WTC11 (cell line): ENCODE results near the gene IQGAP3. TPM values are rescaled to one million over a fixed set of nuclear protein-coding genes. Genes with fewer than 3 reads are reported as not detected.

Experiments
- ATAC-seq: fragments of 200-7000 bp; cut with Tn5 transposase; 2 replicates; pipeline ENCODE4 v1.10.0; 2021; ENCODE audit warnings: mild to moderate bottlenecking, moderate library complexity
- CTCF ChIA-PET: fragments of 300-600 bp; sonication (Branson Sonifier 250); formaldehyde crosslinking; loops from one replicate; lab custom pipeline; 2021; ENCODE audit warnings: antibody characterized with exemption; lab: Charles Lee
- POLR2A ChIA-PET: fragments of 350-600 bp; sonication (Branson Sonifier 250); formaldehyde crosslinking; loops from one replicate; lab custom pipeline; 2021; ENCODE audit warnings: antibody characterized with exemption; lab: Charles Lee
- DNase-seq: peaks from one replicate; pipeline ENCODE4 v3.0.0; 2021; ENCODE audit warnings: low spot score
- H3K27ac Mint-ChIP-seq: 2 replicates; pipeline ENCODE4 v1.8.0; 2021; ENCODE audit warnings: mixed read lengths
- H3K27me3 Mint-ChIP-seq: 2 replicates; pipeline ENCODE4 v1.8.0; 2021; ENCODE audit warnings: low read depth, mild to moderate bottlenecking, moderate library complexity, mixed read lengths
- H3K36me3 Mint-ChIP-seq: 2 replicates; pipeline ENCODE4 v1.8.0; 2021; ENCODE audit warnings: mixed read lengths
- H3K4me1 Mint-ChIP-seq: 2 replicates; pipeline ENCODE4 v1.8.0; 2022; ENCODE audit warnings: mixed read lengths
- H3K4me3 Mint-ChIP-seq: 2 replicates; pipeline ENCODE4 v1.8.0; 2021; ENCODE audit warnings: mild to moderate bottlenecking, moderate library complexity, mixed read lengths
- H3K9me3 Mint-ChIP-seq: 2 replicates; pipeline ENCODE4 v1.8.0; 2021; ENCODE audit warnings: mixed read lengths
- E2F1 ChIP-seq: sonication (generic); formaldehyde crosslinking; IDR thresholded peaks from 2 replicates; pipeline ENCODE4 v1.8.0; 2022; ENCODE audit warnings: mild to moderate bottlenecking, missing genetic modification reagents
- E2F4 ChIP-seq: sonication (generic); formaldehyde crosslinking; IDR thresholded peaks from 2 replicates; pipeline ENCODE4 v1.8.1; 2022; ENCODE audit warnings: low read depth, mild to moderate bottlenecking, moderate library complexity, missing genetic modification reagents, borderline replicate concordance
- E2F5 ChIP-seq: sonication (generic); formaldehyde crosslinking; IDR thresholded peaks from 2 replicates; pipeline ENCODE4 v1.8.1; 2022; ENCODE audit warnings: mild to moderate bottlenecking, moderate library complexity, missing genetic modification reagents
- ESRRA ChIP-seq: sonication (generic); formaldehyde crosslinking; IDR thresholded peaks from 2 replicates; pipeline ENCODE4 v1.8.1; 2022; ENCODE audit warnings: mild to moderate bottlenecking, missing genetic modification reagents, borderline replicate concordance
- ETV6 ChIP-seq: sonication (generic); formaldehyde crosslinking; IDR thresholded peaks from 2 replicates; pipeline ENCODE4 v1.8.1; 2022; ENCODE audit warnings: mild to moderate bottlenecking, missing genetic modification reagents
- FOXP1 ChIP-seq: sonication (generic); formaldehyde crosslinking; IDR thresholded peaks from 2 replicates; pipeline ENCODE4 v1.8.0; 2022; ENCODE audit warnings: missing genetic modification reagents, mild to moderate bottlenecking, moderate library complexity, borderline replicate concordance
- GRHL2 ChIP-seq: fragments of 250-450 bp; sonication (Bioruptor Pico); IDR thresholded peaks from 2 replicates; pipeline ENCODE4 v1.8.0; 2022; ENCODE audit warnings: mild to moderate bottlenecking, moderate library complexity; ENCODE audit not compliant: insufficient replicate concordance, severe bottlenecking
- JUN ChIP-seq: sonication (generic); formaldehyde crosslinking; IDR thresholded peaks from 2 replicates; pipeline ENCODE4 v1.8.0; 2023; ENCODE audit warnings: mild to moderate bottlenecking, missing genetic modification reagents
- PRRX2 ChIP-seq: fragments of 250-450 bp; sonication (Bioruptor Pico); IDR thresholded peaks from 2 replicates; pipeline ENCODE4 v1.8.0; 2021; ENCODE audit warnings: mild to moderate bottlenecking
- TEAD4 ChIP-seq: sonication (generic); formaldehyde crosslinking; IDR thresholded peaks from 2 replicates; pipeline ENCODE4 v1.8.0; 2022; ENCODE audit warnings: mild to moderate bottlenecking, missing genetic modification reagents
- ZNF138 ChIP-seq: sonication (generic); formaldehyde crosslinking; conservative IDR thresholded peaks from 2 replicates; pipeline ENCODE4 v1.8.1; 2022; ENCODE audit warnings: mild to moderate bottlenecking, moderate library complexity, missing genetic modification reagents
- ZNF219 ChIP-seq: sonication (generic); formaldehyde crosslinking; IDR thresholded peaks from 2 replicates; pipeline ENCODE4 v1.8.0; 2023; ENCODE audit warnings: missing genetic modification reagents, mild to moderate bottlenecking, borderline replicate concordance
- ZNF671 ChIP-seq: fragments of 250-450 bp; sonication (Bioruptor Pico); IDR thresholded peaks from 2 replicates; pipeline ENCODE4 v1.8.0; 2021; ENCODE audit warnings: mild to moderate bottlenecking
- total RNA-seq: library from RNA; stranded (reverse); gene quantifications from 3 replicates; pipeline ENCODE4 v1.2.3, GENCODE V29; 2021
- TF ChIP-seq, protein P1 (sequence below): fragments of 250-450 bp; sonication (Bioruptor Pico); IDR thresholded peaks from 2 replicates; pipeline ENCODE4 v1.9.0; 2021; ENCODE audit warnings: mild to moderate bottlenecking
- TF ChIP-seq, protein P2 (sequence below): sonication (generic); formaldehyde crosslinking; IDR thresholded peaks from 2 replicates; pipeline ENCODE4 v1.8.0; 2023; ENCODE audit warnings: missing genetic modification reagents, mild to moderate bottlenecking, borderline replicate concordance
- TF ChIP-seq, protein P3 (sequence below): sonication (generic); formaldehyde crosslinking; IDR thresholded peaks from 2 replicates; pipeline ENCODE4 v1.8.0; 2022; ENCODE audit warnings: mild to moderate bottlenecking, missing genetic modification reagents

The IQGAP3 gene
- total RNA-seq, 1 experiment from 2014 or later = 33.3 TPM

- no peaks in the 10 kb centered on the region for H3K9me3 Mint-ChIP-seq
- ChIA-PET CTCF (interaction anchor here (1.4 to 2.5 kb wide), 4 partner anchors 8 to 159 kb away, joined by 4 to 10 read pairs (median 6); partner anchors contain the start of gene CRABP2), POLR2A (no interaction called here)
- no peak overlapping the region for H3K4me3 Mint-ChIP-seq
- no peak for ATAC-seq
- peaks cover 38% of the 10 kb centered on the region for H3K27me3 Mint-ChIP-seq
- H3K36me3 Mint-ChIP-seq = no peaks in the 10 kb centered on the region
- DNase-seq = no peak
- H3K27ac Mint-ChIP-seq = no peak overlapping the region
- TF ChIP-seq ZNF671 (CRISPR knock-in tag) (no peak), JUN (no peak), PRRX2 (CRISPR knock-in tag) (no peak)
- TF ChIP-seq, protein P1, sequence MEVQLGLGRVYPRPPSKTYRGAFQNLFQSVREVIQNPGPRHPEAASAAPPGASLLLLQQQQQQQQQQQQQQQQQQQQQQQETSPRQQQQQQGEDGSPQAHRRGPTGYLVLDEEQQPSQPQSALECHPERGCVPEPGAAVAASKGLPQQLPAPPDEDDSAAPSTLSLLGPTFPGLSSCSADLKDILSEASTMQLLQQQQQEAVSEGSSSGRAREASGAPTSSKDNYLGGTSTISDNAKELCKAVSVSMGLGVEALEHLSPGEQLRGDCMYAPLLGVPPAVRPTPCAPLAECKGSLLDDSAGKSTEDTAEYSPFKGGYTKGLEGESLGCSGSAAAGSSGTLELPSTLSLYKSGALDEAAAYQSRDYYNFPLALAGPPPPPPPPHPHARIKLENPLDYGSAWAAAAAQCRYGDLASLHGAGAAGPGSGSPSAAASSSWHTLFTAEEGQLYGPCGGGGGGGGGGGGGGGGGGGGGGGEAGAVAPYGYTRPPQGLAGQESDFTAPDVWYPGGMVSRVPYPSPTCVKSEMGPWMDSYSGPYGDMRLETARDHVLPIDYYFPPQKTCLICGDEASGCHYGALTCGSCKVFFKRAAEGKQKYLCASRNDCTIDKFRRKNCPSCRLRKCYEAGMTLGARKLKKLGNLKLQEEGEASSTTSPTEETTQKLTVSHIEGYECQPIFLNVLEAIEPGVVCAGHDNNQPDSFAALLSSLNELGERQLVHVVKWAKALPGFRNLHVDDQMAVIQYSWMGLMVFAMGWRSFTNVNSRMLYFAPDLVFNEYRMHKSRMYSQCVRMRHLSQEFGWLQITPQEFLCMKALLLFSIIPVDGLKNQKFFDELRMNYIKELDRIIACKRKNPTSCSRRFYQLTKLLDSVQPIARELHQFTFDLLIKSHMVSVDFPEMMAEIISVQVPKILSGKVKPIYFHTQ = no peak
- peaks cover 11% of the 10 kb centered on the region for H3K4me1 Mint-ChIP-seq
Observed at GRCh38 chr1:156616463-156616862, 44.1 kb upstream of the IQGAP3 start.

DNA sequence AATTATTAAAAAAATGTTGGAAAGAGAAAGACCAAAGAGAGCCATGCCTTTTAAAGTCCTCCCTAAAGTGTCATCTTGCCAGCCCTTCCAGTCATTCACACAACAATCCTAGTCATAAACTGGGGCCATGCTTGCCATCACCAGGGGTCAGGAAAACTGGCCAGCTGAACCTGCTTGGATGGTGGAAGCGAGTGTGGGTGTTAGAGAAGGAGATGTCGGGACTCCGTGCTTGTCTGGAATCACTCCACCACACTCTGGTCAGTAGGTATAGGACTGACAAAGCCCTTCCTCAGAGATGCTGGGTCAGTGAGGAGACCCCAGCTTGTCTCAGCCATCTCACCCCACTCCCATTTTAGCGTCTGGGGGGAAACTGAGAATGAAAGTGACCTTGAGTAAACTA is 43.6 kb upstream of the IQGAP3 start:
- Mint-ChIP-seq H3K9me3 (no peaks in the 10 kb centered on the region), H3K4me3 (no peak overlapping the region), H3K4me1 (peaks cover 11% of the 10 kb centered on the region), H3K27ac (no peak overlapping the region), H3K36me3 (no peaks in the 10 kb centered on the region), H3K27me3 (peaks cover 33% of the 10 kb centered on the region)
- DNase-seq (no peak), ATAC-seq (no peak)
- ChIA-PET POLR2A (no interaction called here), CTCF (interaction anchor here (0.7 to 1.9 kb wide), 3 partner anchors 8 to 136 kb away, joined by 3 to 8 read pairs (median 6); partner anchors contain the start of gene BCAN)
- no peak for TF ChIP-seq ZNF138 (CRISPR knock-in tag)
- TF ChIP-seq, protein P2, sequence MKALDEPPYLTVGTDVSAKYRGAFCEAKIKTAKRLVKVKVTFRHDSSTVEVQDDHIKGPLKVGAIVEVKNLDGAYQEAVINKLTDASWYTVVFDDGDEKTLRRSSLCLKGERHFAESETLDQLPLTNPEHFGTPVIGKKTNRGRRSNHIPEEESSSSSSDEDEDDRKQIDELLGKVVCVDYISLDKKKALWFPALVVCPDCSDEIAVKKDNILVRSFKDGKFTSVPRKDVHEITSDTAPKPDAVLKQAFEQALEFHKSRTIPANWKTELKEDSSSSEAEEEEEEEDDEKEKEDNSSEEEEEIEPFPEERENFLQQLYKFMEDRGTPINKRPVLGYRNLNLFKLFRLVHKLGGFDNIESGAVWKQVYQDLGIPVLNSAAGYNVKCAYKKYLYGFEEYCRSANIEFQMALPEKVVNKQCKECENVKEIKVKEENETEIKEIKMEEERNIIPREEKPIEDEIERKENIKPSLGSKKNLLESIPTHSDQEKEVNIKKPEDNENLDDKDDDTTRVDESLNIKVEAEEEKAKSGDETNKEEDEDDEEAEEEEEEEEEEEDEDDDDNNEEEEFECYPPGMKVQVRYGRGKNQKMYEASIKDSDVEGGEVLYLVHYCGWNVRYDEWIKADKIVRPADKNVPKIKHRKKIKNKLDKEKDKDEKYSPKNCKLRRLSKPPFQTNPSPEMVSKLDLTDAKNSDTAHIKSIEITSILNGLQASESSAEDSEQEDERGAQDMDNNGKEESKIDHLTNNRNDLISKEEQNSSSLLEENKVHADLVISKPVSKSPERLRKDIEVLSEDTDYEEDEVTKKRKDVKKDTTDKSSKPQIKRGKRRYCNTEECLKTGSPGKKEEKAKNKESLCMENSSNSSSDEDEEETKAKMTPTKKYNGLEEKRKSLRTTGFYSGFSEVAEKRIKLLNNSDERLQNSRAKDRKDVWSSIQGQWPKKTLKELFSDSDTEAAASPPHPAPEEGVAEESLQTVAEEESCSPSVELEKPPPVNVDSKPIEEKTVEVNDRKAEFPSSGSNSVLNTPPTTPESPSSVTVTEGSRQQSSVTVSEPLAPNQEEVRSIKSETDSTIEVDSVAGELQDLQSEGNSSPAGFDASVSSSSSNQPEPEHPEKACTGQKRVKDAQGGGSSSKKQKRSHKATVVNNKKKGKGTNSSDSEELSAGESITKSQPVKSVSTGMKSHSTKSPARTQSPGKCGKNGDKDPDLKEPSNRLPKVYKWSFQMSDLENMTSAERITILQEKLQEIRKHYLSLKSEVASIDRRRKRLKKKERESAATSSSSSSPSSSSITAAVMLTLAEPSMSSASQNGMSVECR (CRISPR knock-in tag) = no peak
- TF ChIP-seq ZNF219 (CRISPR knock-in tag) = no peak
- TF ChIP-seq GRHL2 (CRISPR knock-in tag) = no peak

DNA sequence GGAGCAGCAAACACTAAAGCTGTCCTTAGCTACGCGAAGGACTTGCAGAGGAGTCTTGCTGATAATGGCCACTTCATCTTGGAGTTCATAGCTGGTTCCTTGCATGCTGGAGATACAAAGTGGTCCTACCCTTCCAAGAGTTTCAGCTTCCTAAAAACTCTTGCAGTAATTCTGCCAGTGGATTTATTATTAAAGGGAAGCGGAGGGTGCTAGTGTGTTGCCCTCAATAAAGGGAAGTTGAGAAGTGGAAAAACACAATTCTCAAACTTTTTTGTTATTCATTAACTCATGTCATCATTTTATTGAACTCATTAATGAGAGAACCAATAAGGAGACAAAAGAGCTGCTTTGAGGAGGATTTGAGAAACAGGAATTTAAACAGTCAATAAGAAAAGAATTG is 40.3 kb upstream of the IQGAP3 start:
- DNase-seq = no peak
- ATAC-seq = no peak
- CTCF ChIA-PET = interaction anchor here (0.8 to 2.4 kb wide), 10 partner anchors 10 to 167 kb away, joined by 3 to 18 read pairs (median 4); no protein-coding TSS in a partner anchor
- peaks cover 4% of the 10 kb centered on the region; the same call in 1 of the 2 replicates for H3K4me1 Mint-ChIP-seq
- no peaks in the 10 kb centered on the region for H3K9me3 Mint-ChIP-seq
- H3K27me3 Mint-ChIP-seq = peaks cover 17% of the 10 kb centered on the region
- no peak overlapping the region for H3K27ac Mint-ChIP-seq
- POLR2A ChIA-PET = interaction anchor here (0.7 to 1.1 kb wide), 2 partner anchors 12 to 22 kb away, joined by 3 to 5 read pairs; partner anchors contain the start of gene NAXE
- H3K4me3 Mint-ChIP-seq = no peak overlapping the region
- H3K36me3 Mint-ChIP-seq = no peaks in the 10 kb centered on the region
- TF ChIP-seq ETV6 (CRISPR knock-in tag) = no peak
- TF ChIP-seq TEAD4 = no peak
- no peak for TF ChIP-seq E2F5 (CRISPR knock-in tag)
- no peak for TF ChIP-seq ESRRA (CRISPR knock-in tag)
- TF ChIP-seq, protein P3, sequence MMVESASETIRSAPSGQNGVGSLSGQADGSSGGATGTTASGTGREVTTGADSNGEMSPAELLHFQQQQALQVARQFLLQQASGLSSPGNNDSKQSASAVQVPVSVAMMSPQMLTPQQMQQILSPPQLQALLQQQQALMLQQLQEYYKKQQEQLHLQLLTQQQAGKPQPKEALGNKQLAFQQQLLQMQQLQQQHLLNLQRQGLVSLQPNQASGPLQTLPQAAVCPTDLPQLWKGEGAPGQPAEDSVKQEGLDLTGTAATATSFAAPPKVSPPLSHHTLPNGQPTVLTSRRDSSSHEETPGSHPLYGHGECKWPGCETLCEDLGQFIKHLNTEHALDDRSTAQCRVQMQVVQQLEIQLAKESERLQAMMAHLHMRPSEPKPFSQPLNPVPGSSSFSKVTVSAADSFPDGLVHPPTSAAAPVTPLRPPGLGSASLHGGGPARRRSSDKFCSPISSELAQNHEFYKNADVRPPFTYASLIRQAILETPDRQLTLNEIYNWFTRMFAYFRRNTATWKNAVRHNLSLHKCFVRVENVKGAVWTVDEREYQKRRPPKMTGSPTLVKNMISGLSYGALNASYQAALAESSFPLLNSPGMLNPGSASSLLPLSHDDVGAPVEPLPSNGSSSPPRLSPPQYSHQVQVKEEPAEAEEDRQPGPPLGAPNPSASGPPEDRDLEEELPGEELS = no peak
- TF ChIP-seq FOXP1 (CRISPR knock-in tag) = no peak
- TF ChIP-seq E2F4 = no peak
- TF ChIP-seq E2F1 = no peak
- TF ChIP-seq JUN = no peak
